Neuronal stem cell (in vitro differentiated cells): ENCODE results near the gene RAB40C.
A peak's percentile ranks its signal among the peaks of the same experiment; 100 is the strongest.

ENCODE experiments used
- DNase-seq: peaks from one replicate; pipeline ENCODE4 v3.0.0-alpha.2; 2013; ENCODE audit warnings: low spot score
- H2AFZ ChIP-seq: one replicate; pipeline ENCODE4 v1.6.1; 2013; ENCODE audit warnings: mild to moderate bottlenecking, low read length, inconsistent platforms
- H2AK5ac ChIP-seq: 2 replicates; pipeline ENCODE4 v1.6.1; 2013; ENCODE audit warnings: low read depth, mild to moderate bottlenecking, inconsistent platforms, low read length, moderate library complexity, mixed read lengths
- H2BK120ac ChIP-seq: 2 replicates; pipeline ENCODE4 v1.6.1; 2013; ENCODE audit warnings: low read depth, mild to moderate bottlenecking, inconsistent platforms, low read length, moderate library complexity, mixed read lengths
- H2BK12ac ChIP-seq: one replicate; pipeline ENCODE4 v1.6.1; 2013; ENCODE audit warnings: low read length, inconsistent platforms
- H2BK15ac ChIP-seq: 2 replicates; pipeline ENCODE4 v1.6.1; 2013; ENCODE audit warnings: mild to moderate bottlenecking, low read length, inconsistent platforms, mixed read lengths
- H2BK5ac ChIP-seq: one replicate; pipeline ENCODE4 v1.6.1; 2013; ENCODE audit warnings: inconsistent platforms, mild to moderate bottlenecking, low read length, moderate library complexity
- H3K14ac ChIP-seq: one replicate; pipeline ENCODE4 v1.6.1; 2013; ENCODE audit warnings: low read length, inconsistent platforms
- H3K18ac ChIP-seq: 2 replicates; pipeline ENCODE4 v1.6.1; 2013; ENCODE audit warnings: low read length, inconsistent platforms
- H3K23ac ChIP-seq: 2 replicates; pipeline ENCODE4 v1.6.1; 2013; ENCODE audit warnings: low read depth, mild to moderate bottlenecking, mixed read lengths, low read length, inconsistent platforms; ENCODE audit not compliant: poor library complexity
- H3K27ac ChIP-seq: replicated peaks from 3 replicates; pipeline ENCODE4 v1.5.1; 2013; ENCODE audit warnings: low read length, inconsistent platforms
- H3K27me3 ChIP-seq, 3 experiments: 2 replicates each; pipeline ENCODE4 v1.6.1; 2013; ENCODE audit warnings: low read length in 3 of 3, mild to moderate bottlenecking in 2 of 3, inconsistent platforms in 1 of 3, low read depth in 1 of 3, mixed read lengths in 1 of 3, moderate library complexity in 1 of 3; ENCODE audit not compliant: control insufficient read depth in 3 of 3, insufficient read depth in 3 of 3
- H3K36me3 ChIP-seq, 2 donors: replicated peaks in 1 of 2; 2 replicates each; pipeline ENCODE4 v1.6.1; 2013; ENCODE audit warnings: low read length in 2 of 2; ENCODE audit not compliant: control insufficient read depth in 2 of 2, insufficient read depth in 2 of 2
- H3K4ac ChIP-seq: 2 replicates; pipeline ENCODE4 v1.6.1; 2013; ENCODE audit warnings: inconsistent platforms, mild to moderate bottlenecking, low read length, moderate library complexity
- H3K4me1 ChIP-seq, 2 donors: 1 replicate in 1 of 2; 2 replicates in 1 of 2; pipeline ENCODE4 v1.6.1; 2013; ENCODE audit warnings: low read length in 2 of 2, low read depth in 1 of 2; ENCODE audit not compliant: control insufficient read depth in 2 of 2, insufficient read depth in 1 of 2
- H3K4me2 ChIP-seq: one replicate; pipeline ENCODE4 v1.6.1; 2013; ENCODE audit warnings: mild to moderate bottlenecking, low read length, inconsistent platforms; ENCODE audit not compliant: insufficient read depth, poor library complexity, severe bottlenecking
- H3K4me3 ChIP-seq, 2 donors: 2 replicates each; pipeline ENCODE4 v1.5.1; 2013; ENCODE audit warnings: low read length in 2 of 2, mild to moderate bottlenecking in 2 of 2, inconsistent platforms in 1 of 2, moderate library complexity in 1 of 2
- H3K79me1 ChIP-seq: one replicate; pipeline ENCODE4 v1.6.1; 2013; ENCODE audit warnings: low read depth, mild to moderate bottlenecking, inconsistent platforms, low read length, moderate library complexity
- H3K9ac ChIP-seq: one replicate; pipeline ENCODE4 v1.6.1; 2013; ENCODE audit warnings: mild to moderate bottlenecking, low read depth, low read length, inconsistent platforms; ENCODE audit not compliant: poor library complexity
- H3K9me3 ChIP-seq, 2 donors: replicated peaks in 1 of 2; 2 replicates each; pipeline versions ENCODE3 to v1.6.1; 2013; ENCODE audit warnings: low read length in 2 of 2, mild to moderate bottlenecking in 2 of 2, inconsistent platforms in 1 of 2, low read depth in 1 of 2, mixed read lengths in 1 of 2, moderate library complexity in 1 of 2; ENCODE audit not compliant: control insufficient read depth in 2 of 2, insufficient read depth in 1 of 2
- H4K8ac ChIP-seq: one replicate; pipeline ENCODE4 v1.6.1; 2013; ENCODE audit warnings: low read depth, mild to moderate bottlenecking, inconsistent platforms, low read length, moderate library complexity
- H4K91ac ChIP-seq: one replicate; pipeline ENCODE4 v1.6.1; 2013; ENCODE audit warnings: low read length, low read depth, mild to moderate bottlenecking, inconsistent platforms; ENCODE audit not compliant: poor library complexity
- WGBS, 2 donors: extraction: QIAGEN DNeasy Blood & Tissue Kit; methylation state at CpG; one replicate each; pipeline ENCODE4 v1.1.7; 2013; ENCODE audit warnings: missing lambda C conversion rate in 2 of 2, mixed read lengths in 1 of 2; ENCODE audit not compliant: insufficient read length in 2 of 2, insufficient replicate concordance in 1 of 2; ENCODE audit errors: extremely low coverage in 2 of 2; 5-methylcytosine and 5-hydroxymethylcytosine counted together

The RAB40C gene

DNA sequence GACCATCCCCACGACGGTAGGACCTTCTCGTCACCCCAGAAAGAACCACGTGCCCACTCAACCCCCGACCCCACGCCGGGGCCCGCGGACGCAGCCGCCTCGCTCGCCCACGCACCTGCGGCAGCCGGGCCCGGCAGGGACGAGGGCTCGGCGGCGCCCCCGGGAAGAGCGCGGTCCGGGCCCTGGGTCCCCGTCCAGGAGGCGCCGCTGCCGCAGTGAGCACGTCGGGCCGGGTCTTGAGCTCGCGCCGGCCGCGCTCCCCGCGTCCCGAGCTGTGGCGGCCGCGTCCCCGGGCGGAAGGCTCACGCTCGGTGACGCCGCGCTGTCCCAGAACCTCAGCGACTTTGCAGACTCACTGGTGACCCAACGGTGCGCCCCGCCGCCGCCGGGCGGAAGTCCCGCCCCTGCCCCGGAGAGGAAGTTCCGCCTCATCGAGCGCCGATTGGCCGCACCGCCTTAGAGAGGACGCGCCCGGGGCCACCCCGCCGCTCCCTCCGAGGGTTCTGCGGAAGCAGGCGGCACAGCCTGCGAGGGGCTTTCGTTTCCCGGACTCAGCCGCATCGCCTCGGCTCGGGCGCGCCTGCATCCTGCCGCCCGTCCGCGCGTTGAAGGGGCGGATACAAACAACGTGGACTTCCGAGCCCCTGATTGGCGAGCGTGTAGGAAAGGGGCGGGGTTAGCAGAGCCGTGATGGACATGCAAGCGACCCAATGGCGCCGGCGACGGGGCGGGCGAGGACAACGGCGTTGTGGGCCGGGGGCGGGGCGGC, 793 bp upstream of the RAB40C start:
- Histone ChIP-seq H2BK120ac (peak overlapping the region; percentile 100), H3K14ac (peak overlapping the region; percentile 98), H3K4me3 (peak overlapping the region; percentile 79 to 99), H3K18ac (peak overlapping the region; percentile 100), H3K4me1 (peaks cover 12 to 16% of the 10 kb centered on the region in 2 donors), H2AK5ac (peak overlapping the region; percentile 92), H3K4ac (peak overlapping the region; percentile 95), H3K23ac (peak overlapping the region; percentile 99), H3K27me3 (peaks cover 0 to 17% (median 0%) of the 10 kb centered on the region in 3 experiments), H3K79me1 (peaks cover 25% of the 10 kb centered on the region), H2BK12ac (peak overlapping the region; percentile 94), H3K9ac (peak overlapping the region; percentile 100), H2AFZ (peak overlapping the region; percentile 100), H3K36me3 (peaks cover 3 to 16% of the 10 kb centered on the region in 2 donors), H3K27ac (peak overlapping the region; percentile 96), H2BK15ac (peak overlapping the region; percentile 83), H4K91ac (no peak overlapping the region), H2BK5ac (peak overlapping the region; percentile 99), H3K9me3 (no peaks in the 10 kb centered on the region), H3K4me2 (peak overlapping the region; percentile 100), H4K8ac (peak overlapping the region; percentile 92)
- DNase-seq: peak; percentile 99
- no CpG with 5 or more reads among the region's 107 CpGs for WGBS, 2 donors

- no CpG with 5 or more reads among the region's 71 CpGs for WGBS, 2 donors
- Histone ChIP-seq H2AFZ (peak overlapping the region; percentile 77), H3K27ac (peak overlapping the region; percentile 22), H2BK120ac (no peak overlapping the region), H3K27me3 (peaks cover 0 to 12% (median 0%) of the 10 kb centered on the region in 3 experiments), H2BK5ac (peak overlapping the region; percentile 99), H3K4me1 (peaks cover 9 to 16% of the 10 kb centered on the region in 2 donors), H3K4ac (peak overlapping the region; percentile 66), H3K9ac (peak overlapping the region; percentile 100), H3K23ac (peak overlapping the region; percentile 93), H3K36me3 (peaks cover 3 to 22% of the 10 kb centered on the region in 2 donors), H3K79me1 (peaks cover 25% of the 10 kb centered on the region), H2BK15ac (peak overlapping the region; percentile 72), H3K9me3 (no peaks in the 10 kb centered on the region), H2BK12ac (peak overlapping the region; percentile 50), H3K4me2 (peak overlapping the region; percentile 96), H3K18ac (peak overlapping the region; percentile 91), H4K8ac (no peak overlapping the region), H2AK5ac (peak overlapping the region; percentile 82), H3K14ac (peak overlapping the region; percentile 84), H3K4me3 (peak overlapping the region; percentile 79 to 98), H4K91ac (no peak overlapping the region)
- DNase-seq: no peak
These were observed 435 bp downstream of the RAB40C start for GRCh38 chr16:590188-590814.

- Histone ChIP-seq H3K4me2 (peak overlapping the region; percentile 96), H3K27ac (no peak overlapping the region), H3K27me3 (peaks cover 0 to 7% (median 0%) of the 10 kb centered on the region in 3 experiments), H2BK15ac (no peak overlapping the region), H3K9ac (peak overlapping the region; percentile 100), H4K8ac (no peak overlapping the region), H3K4me1 (peaks cover 9 to 16% of the 10 kb centered on the region in 2 donors), H2BK5ac (no peak overlapping the region), H2BK12ac (no peak overlapping the region), H3K4me3 (peak overlapping the region; percentile 79 to 98), H2AK5ac (peak overlapping the region; percentile 82), H3K14ac (no peak overlapping the region), H2BK120ac (no peak overlapping the region), H3K9me3 (no peaks in the 10 kb centered on the region), H4K91ac (no peak overlapping the region), H3K18ac (no peak overlapping the region), H3K36me3 (peaks cover 3 to 24% of the 10 kb centered on the region in 2 donors), H3K23ac (peak overlapping the region; percentile 93), H3K79me1 (peaks cover 23% of the 10 kb centered on the region), H2AFZ (no peak overlapping the region), H3K4ac (no peak overlapping the region)
- no peak for DNase-seq
- WGBS, 2 donors: no CpG with 5 or more reads among the region's 10 CpGs
These were observed 942 bp downstream of the RAB40C start for GRCh38 chr16:590815-591200.

- Histone ChIP-seq H3K36me3 (peaks cover 3 to 28% of the 10 kb centered on the region in 2 donors), H3K27ac (no peak overlapping the region), H4K8ac (no peak overlapping the region), H3K4ac (no peak overlapping the region), H3K4me3 (peak overlapping the region in 1 of 2 donors; percentile 79), H3K27me3 (peaks cover 0 to 3% (median 0%) of the 10 kb centered on the region in 3 experiments), H2BK5ac (no peak overlapping the region), H3K4me2 (peak overlapping the region; percentile 96), H3K9me3 (no peaks in the 10 kb centered on the region), H3K18ac (no peak overlapping the region), H3K9ac (peak overlapping the region; percentile 12), H3K23ac (peak overlapping the region; percentile 10), H3K14ac (no peak overlapping the region), H2BK120ac (no peak overlapping the region), H2AK5ac (no peak overlapping the region), H2AFZ (no peak overlapping the region), H3K4me1 (peaks cover 9 to 16% of the 10 kb centered on the region in 2 donors), H2BK12ac (no peak overlapping the region), H4K91ac (no peak overlapping the region), H2BK15ac (no peak overlapping the region), H3K79me1 (peaks cover 23% of the 10 kb centered on the region)
- WGBS, 2 donors: no CpG with 5 or more reads among the region's 8 CpGs
- DNase-seq: no peak
These were observed 1.4 kb downstream of the RAB40C start for GRCh38 chr16:591231-591630.
